Fibroblast of mammary gland (primary cell): Measurements from ENCODE around the gene FTO.

Source experiments
- DNase-seq: peaks from one replicate; pipeline ENCODE4 v3.0.0-alpha.2; 2010; ENCODE audit warnings: low read depth
- H3K4me3 ChIP-seq: 2 replicates; pipeline ENCODE4 v1.5.1; 2011; ENCODE audit warnings: low read depth, mild to moderate bottlenecking, low read length, moderate library complexity; ENCODE audit not compliant: control insufficient read depth
- TF ChIP-seq, protein P1 (sequence below): conservative IDR thresholded peaks from 2 replicates; pipeline ENCODE4 v1.5.1; 2011; ENCODE audit warnings: low read depth, low read length, inconsistent platforms; ENCODE audit not compliant: control insufficient read depth, insufficient read depth

FTO gene

GRCh38 chr16:53995378-53995777, 291.4 kb downstream of the FTO start:
- no peak overlapping the region for H3K4me3 ChIP-seq
- TF ChIP-seq, protein P1, sequence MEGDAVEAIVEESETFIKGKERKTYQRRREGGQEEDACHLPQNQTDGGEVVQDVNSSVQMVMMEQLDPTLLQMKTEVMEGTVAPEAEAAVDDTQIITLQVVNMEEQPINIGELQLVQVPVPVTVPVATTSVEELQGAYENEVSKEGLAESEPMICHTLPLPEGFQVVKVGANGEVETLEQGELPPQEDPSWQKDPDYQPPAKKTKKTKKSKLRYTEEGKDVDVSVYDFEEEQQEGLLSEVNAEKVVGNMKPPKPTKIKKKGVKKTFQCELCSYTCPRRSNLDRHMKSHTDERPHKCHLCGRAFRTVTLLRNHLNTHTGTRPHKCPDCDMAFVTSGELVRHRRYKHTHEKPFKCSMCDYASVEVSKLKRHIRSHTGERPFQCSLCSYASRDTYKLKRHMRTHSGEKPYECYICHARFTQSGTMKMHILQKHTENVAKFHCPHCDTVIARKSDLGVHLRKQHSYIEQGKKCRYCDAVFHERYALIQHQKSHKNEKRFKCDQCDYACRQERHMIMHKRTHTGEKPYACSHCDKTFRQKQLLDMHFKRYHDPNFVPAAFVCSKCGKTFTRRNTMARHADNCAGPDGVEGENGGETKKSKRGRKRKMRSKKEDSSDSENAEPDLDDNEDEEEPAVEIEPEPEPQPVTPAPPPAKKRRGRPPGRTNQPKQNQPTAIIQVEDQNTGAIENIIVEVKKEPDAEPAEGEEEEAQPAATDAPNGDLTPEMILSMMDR = no peak

DNA sequence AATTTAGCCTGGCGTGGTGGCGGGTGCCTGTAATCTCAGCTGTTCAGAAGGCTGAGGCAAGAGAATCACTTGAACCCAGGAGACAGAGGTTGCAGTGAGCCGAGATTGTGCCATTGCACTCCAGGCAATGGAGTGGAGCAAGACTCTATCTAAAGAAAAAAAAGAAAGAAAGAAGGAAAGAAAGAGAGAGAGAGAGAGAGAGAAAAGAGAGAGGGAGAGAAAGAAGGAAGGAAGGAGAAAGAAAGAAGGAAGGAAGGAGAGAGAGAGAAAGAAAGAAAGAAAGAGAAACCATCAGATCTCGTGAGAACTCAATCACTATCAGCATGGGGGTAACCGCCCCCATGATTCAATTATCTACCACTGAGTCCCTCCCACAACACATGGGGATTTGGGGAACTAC, 293.0 kb downstream of the FTO start:
- no peak overlapping the region for H3K4me3 ChIP-seq
- TF ChIP-seq, protein P1 = no peak
- no peak for DNase-seq

More at GRCh38 chr16:53995378-53995777, 291.4 kb downstream of the FTO start:
- DNase-seq = no peak

- no peak for DNase-seq
- H3K4me3 ChIP-seq = no peak overlapping the region
- TF ChIP-seq, protein P1 = no peak
Observed at GRCh38 chr16:53998024-53998810, 294.3 kb downstream of the FTO start.

DNA sequence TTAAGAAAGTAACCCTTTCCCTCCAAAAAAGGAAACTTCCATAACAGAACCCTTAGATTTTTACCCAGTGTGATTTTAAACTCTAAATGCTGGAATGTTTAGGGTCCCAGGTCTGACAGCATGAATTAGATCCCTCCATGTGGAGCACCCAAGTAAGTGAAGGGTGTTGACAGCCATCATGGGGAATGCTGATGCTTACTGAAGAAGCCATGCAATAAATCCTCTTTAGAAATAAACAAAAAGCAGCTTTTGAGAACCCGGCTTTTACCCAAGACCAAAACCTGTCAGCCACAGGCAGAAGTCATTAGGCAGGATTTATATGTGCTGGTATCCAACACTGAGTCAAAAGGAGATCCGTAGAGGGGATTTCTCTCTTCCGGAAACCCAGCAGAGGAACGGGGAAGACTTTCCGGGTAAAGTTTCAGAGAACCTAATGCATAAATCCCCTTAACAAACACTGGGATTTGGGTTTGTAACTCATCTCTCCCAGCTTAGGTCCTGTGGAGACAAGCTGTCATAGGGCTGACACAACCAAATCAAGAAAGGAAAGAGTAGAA, 295.1 kb downstream of the FTO start:
- no peak for DNase-seq
- H3K4me3 ChIP-seq = no peak overlapping the region
- TF ChIP-seq, protein P1 = no peak

DNA sequence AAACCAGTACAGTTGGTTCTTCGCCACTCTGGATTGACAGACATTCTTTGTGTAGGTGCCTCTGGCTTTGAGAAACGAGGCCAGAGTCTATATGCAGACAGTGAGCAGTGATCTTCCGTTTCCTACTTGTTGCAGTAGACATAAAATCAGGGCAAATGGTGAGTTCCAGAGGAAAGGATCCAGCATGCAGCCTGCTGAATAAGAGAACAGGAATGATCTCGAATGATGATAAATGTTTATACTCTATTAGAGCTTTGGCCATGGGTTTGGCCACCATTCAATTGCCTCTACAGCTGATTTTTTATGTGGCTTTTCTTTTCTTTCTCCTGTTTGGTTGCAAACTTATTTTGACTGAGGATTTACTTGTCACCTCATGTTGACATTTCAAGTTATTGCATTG, 295.9 kb downstream of the FTO start:
- DNase-seq = peak; percentile 28
- H3K4me3 ChIP-seq = no peak overlapping the region
- TF ChIP-seq, protein P1 = no peak

DNA sequence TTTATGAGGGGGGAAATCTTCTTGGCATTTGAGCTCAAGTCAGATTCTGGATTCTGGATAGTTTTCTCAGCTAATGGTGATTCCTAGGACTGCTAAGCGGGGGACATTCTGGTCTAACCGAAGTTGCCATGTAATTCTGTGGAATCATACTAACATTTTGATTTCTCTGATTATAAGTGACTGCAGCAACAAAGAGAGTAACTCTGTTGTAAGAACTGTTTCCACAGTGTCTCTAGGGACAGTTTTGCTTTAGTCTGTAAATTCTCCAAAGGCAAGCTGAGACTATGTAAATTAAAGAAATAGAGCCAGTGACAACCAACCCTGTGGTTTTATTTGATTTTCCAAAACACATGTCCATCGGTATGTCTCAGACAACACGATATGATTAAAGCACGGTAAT, 296.4 kb downstream of the FTO start:
- TF ChIP-seq, protein P1 = no peak
- peak; percentile 25 for DNase-seq
- no peak overlapping the region for H3K4me3 ChIP-seq
